CD14-positive monocyte (primary cell): ENCODE results near the gene FANCD2OS. TPM values are rescaled to one million over a fixed set of nuclear protein-coding genes. Genes with fewer than 3 reads are reported as not detected.

Experiments used
- DNase-seq, 3 donors: peaks; one replicate each; pipeline ENCODE4 v3.0.0-alpha.2; 2011 to 2022
- H2AFZ ChIP-seq: 2 replicates; pipeline ENCODE4 v1.6.0; 2012; ENCODE audit warnings: mild to moderate bottlenecking, low read depth, low read length, inconsistent platforms; ENCODE audit not compliant: insufficient read depth, poor library complexity, severe bottlenecking
- H3K27ac ChIP-seq, 2 donors: 1 replicate in 1 of 2; 2 replicates in 1 of 2; pipeline ENCODE4 v1.5.1; 2012 to 2013; ENCODE audit warnings: low read length in 2 of 2, control low read depth in 1 of 2, inconsistent platforms in 1 of 2, low read depth in 1 of 2, mild to moderate bottlenecking in 1 of 2
- H3K27me3 ChIP-seq, 2 donors: one replicate each; pipeline versions ENCODE4 v1.6.0 to v1.6.1; 2011 to 2013; ENCODE audit warnings: low read length in 2 of 2; ENCODE audit not compliant: control insufficient read depth in 2 of 2, insufficient read depth in 2 of 2
- H3K36me3 ChIP-seq, 2 donors: replicated peaks in 1 of 2; 1 replicate in 1 of 2; 2 replicates in 1 of 2; pipeline versions ENCODE4 v1.5.1 to v1.6.1; 2012 to 2013; ENCODE audit warnings: low read length in 2 of 2, control low read depth in 1 of 2, inconsistent platforms in 1 of 2, mild to moderate bottlenecking in 1 of 2; ENCODE audit not compliant: insufficient read depth in 2 of 2, control insufficient read depth in 1 of 2
- H3K4me1 ChIP-seq, 2 donors: 1 replicate in 1 of 2; 2 replicates in 1 of 2; pipeline versions ENCODE4 v1.5.1 to v1.6.1; 2012 to 2013; ENCODE audit warnings: low read length in 2 of 2, control low read depth in 1 of 2, inconsistent platforms in 1 of 2, mild to moderate bottlenecking in 1 of 2, moderate library complexity in 1 of 2; ENCODE audit not compliant: insufficient read depth in 2 of 2, control insufficient read depth in 1 of 2
- H3K4me2 ChIP-seq: replicated peaks from 2 replicates; pipeline ENCODE3; 2012; ENCODE audit warnings: low read length, moderate library complexity, mild to moderate bottlenecking; ENCODE audit not compliant: poor library complexity, severe bottlenecking; ENCODE audit errors: extremely low read depth
- H3K4me3 ChIP-seq, 3 experiments: fragments of 200-600 bp in 1 of 3; sonication (generic) in 1 of 3; replicated peaks in 1 of 3; 1 replicate in 2 of 3; 2 replicates in 1 of 3; pipeline ENCODE4 v1.5.1; 2011 to 2013; ENCODE audit warnings: low read length in 3 of 3, mild to moderate bottlenecking in 3 of 3, control low read depth in 2 of 3, low read depth in 2 of 3, inconsistent platforms in 1 of 3, moderate library complexity in 1 of 3
- H3K79me2 ChIP-seq: 2 replicates; pipeline ENCODE4 v1.6.0; 2012; ENCODE audit warnings: mild to moderate bottlenecking, control low read depth, inconsistent platforms, low read length, moderate library complexity; ENCODE audit not compliant: insufficient read depth
- H3K9ac ChIP-seq: 2 replicates; pipeline ENCODE4 v1.6.0; 2017; ENCODE audit warnings: low read length, mild to moderate bottlenecking; ENCODE audit not compliant: insufficient read depth, poor library complexity, severe bottlenecking
- H3K9me3 ChIP-seq, 2 donors: replicated peaks in 1 of 2; 1 replicate in 1 of 2; 2 replicates in 1 of 2; pipeline versions ENCODE4 v1.5.1 to v1.6.1; 2012 to 2013; ENCODE audit warnings: low read length in 2 of 2, control low read depth in 1 of 2; ENCODE audit not compliant: control insufficient read depth in 1 of 2, insufficient read depth in 1 of 2
- H4K20me1 ChIP-seq: 2 replicates; pipeline ENCODE4 v1.6.0; 2012; ENCODE audit warnings: mild to moderate bottlenecking, low read length, control low read depth, moderate library complexity; ENCODE audit not compliant: insufficient read depth
- H3K27ac Mint-ChIP-seq, 7 donors: one replicate each; pipeline ENCODE4 v1.8.0; 2020; ENCODE audit warnings: mild to moderate bottlenecking in 7 of 7, mixed read lengths in 7 of 7, moderate library complexity in 6 of 7, inconsistent platforms in 2 of 7
- H3K27me3 Mint-ChIP-seq, 3 donors: one replicate each; pipeline ENCODE4 v1.8.0; 2021 to 2022; ENCODE audit warnings: low read depth in 3 of 3, mild to moderate bottlenecking in 3 of 3, mixed read lengths in 3 of 3, moderate library complexity in 3 of 3, inconsistent platforms in 1 of 3
- H3K36me3 Mint-ChIP-seq, 2 donors: one replicate each; pipeline ENCODE4 v1.8.0; 2020; ENCODE audit warnings: mixed read lengths in 2 of 2, inconsistent platforms in 1 of 2, mild to moderate bottlenecking in 1 of 2
- H3K4me1 Mint-ChIP-seq: one replicate; pipeline ENCODE4 v1.8.0; 2020; ENCODE audit warnings: mild to moderate bottlenecking, mixed read lengths
- H3K4me3 Mint-ChIP-seq, 2 donors: one replicate each; pipeline ENCODE4 v1.8.0; 2020; ENCODE audit warnings: mild to moderate bottlenecking in 2 of 2, mixed read lengths in 2 of 2, moderate library complexity in 1 of 2
- H3K9me3 Mint-ChIP-seq, 7 donors: one replicate each; pipeline ENCODE4 v1.8.0; 2020 to 2022; ENCODE audit warnings: mixed read lengths in 7 of 7, mild to moderate bottlenecking in 6 of 7, moderate library complexity in 6 of 7, inconsistent platforms in 2 of 7
- CTCF ChIP-seq: fragments of 200-600 bp; IDR thresholded peaks from one replicate; pipeline ENCODE4 v1.8.0; 2022; ENCODE audit warnings: antibody characterized with exemption, mild to moderate bottlenecking
- WGBS: methylation state at CpG from one replicate; pipeline ENCODE4 v1.1.5; 2013; ENCODE audit warnings: missing lambda C conversion rate; ENCODE audit not compliant: insufficient coverage; 5-methylcytosine and 5-hydroxymethylcytosine counted together
- intact Hi-C, 2 donors: fragments of 100-400 bp; cut with micrococcal nuclease; formaldehyde crosslinking; loops; one replicate each; pipeline versions ENCODE4 v1.15.0 to v1.15.1; 2023
- polyA plus RNA-seq, 3 donors: library from polyadenylated mRNA; depleted of rRNA in 1 of 3; unstranded in 2 of 3; stranded (reverse) in 1 of 3; fragments of 300-500 nt in 2 of 3; fragments of >200 nt in 1 of 3; fragmentation: Illumina TruSeq in 2 of 3; gene quantifications; 1 replicate in 2 of 3; 2 replicates in 1 of 3; pipeline ENCODE4 v1.2.3, GENCODE V29; 2012 to 2021

Gene FANCD2OS
- polyA plus RNA-seq, 3 donors: not detected

GRCh38 chr3:10090179-10090578 is 17.9 kb downstream of the FANCD2OS start:
- Histone ChIP-seq H4K20me1 (no peaks in the 10 kb centered on the region), H2AFZ (no peak overlapping the region), H3K9ac (no peak overlapping the region), H3K4me1 (no peaks in the 10 kb centered on the region), H3K9me3 (no peaks in the 10 kb centered on the region), H3K27me3 (no peaks in the 10 kb centered on the region), H3K36me3 (peaks cover 30 to 82% of the 10 kb centered on the region in 2 donors), H3K4me2 (no peak overlapping the region), H3K79me2 (no peaks in the 10 kb centered on the region), H3K27ac (no peak overlapping the region), H3K4me3 (no peak overlapping the region)
- Mint-ChIP-seq H3K36me3 (peaks cover 47 to 61% of the 10 kb centered on the region in 2 donors), H3K4me3 (no peak overlapping the region), H3K27me3 (peaks cover 0 to 1% (median 0%) of the 10 kb centered on the region in 3 donors), H3K27ac (peak overlapping the region in 2 of 7 donors; percentile 26 to 50), H3K9me3 (no peaks in the 10 kb centered on the region), H3K4me1 (no peaks in the 10 kb centered on the region)
- DNase-seq: no peak
- intact Hi-C loops: no loop called here
- TF ChIP-seq CTCF: no peak
- 97% methylated on average over 4 of the region's 6 CpGs for WGBS

GRCh38 chr3:10088256-10088655 is 19.8 kb downstream of the FANCD2OS start:
- 100% methylated on average over 1 of the region's 4 CpGs for WGBS
- H3K9ac ChIP-seq: no peak overlapping the region
- no peaks in the 10 kb centered on the region for H4K20me1 ChIP-seq
- no peak overlapping the region for H3K4me2 ChIP-seq
- Mint-ChIP-seq H3K27me3 (peaks cover 0 to 1% (median 0%) of the 10 kb centered on the region in 3 donors), H3K4me3 (no peak overlapping the region), H3K9me3 (no peaks in the 10 kb centered on the region), H3K27ac (peak overlapping the region in 1 of 7 donors; percentile 43), H3K4me1 (no peaks in the 10 kb centered on the region), H3K36me3 (peaks cover 45 to 62% of the 10 kb centered on the region in 2 donors)
- no peaks in the 10 kb centered on the region for H3K27me3 ChIP-seq
- no peak overlapping the region for H3K4me3 ChIP-seq
- H2AFZ ChIP-seq: no peak overlapping the region
- intact Hi-C loops: no loop called here
- H3K4me1 ChIP-seq: no peaks in the 10 kb centered on the region
- H3K79me2 ChIP-seq: no peaks in the 10 kb centered on the region
- H3K36me3 ChIP-seq: peaks cover 23 to 76% of the 10 kb centered on the region in 2 donors
- no peak for DNase-seq
- H3K9me3 ChIP-seq: no peaks in the 10 kb centered on the region
- no peak overlapping the region for H3K27ac ChIP-seq
- no peak for TF ChIP-seq CTCF
